Thoracic aorta (tissue), 2 donors: ENCODE results near the gene TET1. TPM values are rescaled to one million over a fixed set of nuclear protein-coding genes. Genes with fewer than 3 reads are reported as not detected.

Source experiments
- ATAC-seq: fragments of 150-250 bp; one replicate; pipeline ENCODE4 v1.8.0; 2017; ENCODE audit warnings: low read depth; ENCODE audit not compliant: insufficient number of reproducible peaks, low FRiP score
- DNase-seq: peaks from one replicate; pipeline ENCODE4 v3.0.0-alpha.2; 2020; ENCODE audit warnings: low spot score
- H3K27ac ChIP-seq, 2 donors: fragments of 200-600 bp; sonication (generic); 1 replicate in 1 of 2; 2 replicates in 1 of 2; pipeline ENCODE4 v1.5.1; 2016; ENCODE audit warnings: mild to moderate bottlenecking in 2 of 2, moderate library complexity in 2 of 2
- H3K27me3 ChIP-seq: fragments of 200-600 bp; sonication (generic); replicated peaks from 2 replicates; pipeline ENCODE4 v1.6.0; 2016; ENCODE audit warnings: mild to moderate bottlenecking; ENCODE audit not compliant: insufficient read depth
- H3K36me3 ChIP-seq: fragments of 200-600 bp; sonication (generic); one replicate; pipeline ENCODE4 v1.5.1; 2016
- H3K4me1 ChIP-seq, 2 donors: fragments of 200-600 bp; sonication (generic); 1 replicate in 1 of 2; 2 replicates in 1 of 2; pipeline versions ENCODE4 v1.5.1 to v1.6.0; 2016; ENCODE audit warnings: low read depth in 2 of 2, mild to moderate bottlenecking in 1 of 2; ENCODE audit not compliant: control insufficient read depth in 1 of 2
- H3K4me3 ChIP-seq: fragments of 200-600 bp; sonication (generic); 2 replicates; pipeline ENCODE4 v1.5.1; 2016; ENCODE audit warnings: mild to moderate bottlenecking
- H3K9me3 ChIP-seq: fragments of 200-600 bp; sonication (generic); 2 replicates; pipeline ENCODE4 v1.5.1; 2016
- total RNA-seq, 2 donors: library from RNA; depleted of rRNA; stranded (reverse); fragments of >200 nt; gene quantifications; one replicate each; pipeline versions ENCODE4 v1.1.0 to v1.2.3, GENCODE V29; 2016
- TF ChIP-seq, protein P1 (sequence below): fragments of 200-600 bp; sonication (generic); IDR thresholded peaks from one replicate; pipeline ENCODE4 v1.5.1; 2019; ENCODE audit warnings: antibody characterized with exemption

The TET1 gene
- total RNA-seq, 2 donors from 2014 or later = 2.4 to 4.0 TPM

DNA sequence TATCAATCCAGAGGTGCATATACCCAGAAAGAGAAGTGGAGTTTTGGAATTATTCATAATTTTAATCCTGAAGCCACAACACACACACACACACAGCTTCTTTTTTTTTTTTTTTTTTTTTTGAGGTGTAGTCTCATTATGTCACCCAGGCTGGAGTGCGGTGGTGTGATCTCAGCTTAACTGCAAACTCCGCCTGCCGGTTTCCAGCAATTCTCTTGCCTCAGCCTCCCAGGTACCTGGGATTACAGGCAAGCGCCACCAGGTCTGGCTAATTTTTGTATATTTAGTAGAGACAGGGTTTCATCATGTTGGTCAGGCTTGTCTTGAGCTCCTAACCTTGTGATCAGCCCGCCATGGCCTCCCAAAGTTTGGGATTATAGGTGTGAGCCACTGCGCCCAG is 35.4 kb downstream of the TET1 start:
- ATAC-seq (no peak), DNase-seq (no peak)
- no peaks in the 10 kb centered on the region for H3K36me3 ChIP-seq
- no peaks in the 10 kb centered on the region for H3K9me3 ChIP-seq
- H3K4me1 ChIP-seq = peaks cover 5 to 10% of the 10 kb centered on the region in 2 donors
- TF ChIP-seq, protein P1, sequence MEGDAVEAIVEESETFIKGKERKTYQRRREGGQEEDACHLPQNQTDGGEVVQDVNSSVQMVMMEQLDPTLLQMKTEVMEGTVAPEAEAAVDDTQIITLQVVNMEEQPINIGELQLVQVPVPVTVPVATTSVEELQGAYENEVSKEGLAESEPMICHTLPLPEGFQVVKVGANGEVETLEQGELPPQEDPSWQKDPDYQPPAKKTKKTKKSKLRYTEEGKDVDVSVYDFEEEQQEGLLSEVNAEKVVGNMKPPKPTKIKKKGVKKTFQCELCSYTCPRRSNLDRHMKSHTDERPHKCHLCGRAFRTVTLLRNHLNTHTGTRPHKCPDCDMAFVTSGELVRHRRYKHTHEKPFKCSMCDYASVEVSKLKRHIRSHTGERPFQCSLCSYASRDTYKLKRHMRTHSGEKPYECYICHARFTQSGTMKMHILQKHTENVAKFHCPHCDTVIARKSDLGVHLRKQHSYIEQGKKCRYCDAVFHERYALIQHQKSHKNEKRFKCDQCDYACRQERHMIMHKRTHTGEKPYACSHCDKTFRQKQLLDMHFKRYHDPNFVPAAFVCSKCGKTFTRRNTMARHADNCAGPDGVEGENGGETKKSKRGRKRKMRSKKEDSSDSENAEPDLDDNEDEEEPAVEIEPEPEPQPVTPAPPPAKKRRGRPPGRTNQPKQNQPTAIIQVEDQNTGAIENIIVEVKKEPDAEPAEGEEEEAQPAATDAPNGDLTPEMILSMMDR = no peak
- H3K27me3 ChIP-seq = no peaks in the 10 kb centered on the region
- no peak overlapping the region for H3K27ac ChIP-seq
- no peak overlapping the region for H3K4me3 ChIP-seq

GRCh38 chr10:68597407-68597806 is 37.3 kb downstream of the TET1 start:
- no peak for DNase-seq
- no peak for ATAC-seq
- Histone ChIP-seq H3K9me3 (no peaks in the 10 kb centered on the region), H3K27me3 (no peaks in the 10 kb centered on the region), H3K36me3 (no peaks in the 10 kb centered on the region), H3K4me3 (no peak overlapping the region), H3K4me1 (peaks cover 20 to 29% of the 10 kb centered on the region in 2 donors), H3K27ac (no peak overlapping the region)
- TF ChIP-seq, protein P1 = no peak

DNA sequence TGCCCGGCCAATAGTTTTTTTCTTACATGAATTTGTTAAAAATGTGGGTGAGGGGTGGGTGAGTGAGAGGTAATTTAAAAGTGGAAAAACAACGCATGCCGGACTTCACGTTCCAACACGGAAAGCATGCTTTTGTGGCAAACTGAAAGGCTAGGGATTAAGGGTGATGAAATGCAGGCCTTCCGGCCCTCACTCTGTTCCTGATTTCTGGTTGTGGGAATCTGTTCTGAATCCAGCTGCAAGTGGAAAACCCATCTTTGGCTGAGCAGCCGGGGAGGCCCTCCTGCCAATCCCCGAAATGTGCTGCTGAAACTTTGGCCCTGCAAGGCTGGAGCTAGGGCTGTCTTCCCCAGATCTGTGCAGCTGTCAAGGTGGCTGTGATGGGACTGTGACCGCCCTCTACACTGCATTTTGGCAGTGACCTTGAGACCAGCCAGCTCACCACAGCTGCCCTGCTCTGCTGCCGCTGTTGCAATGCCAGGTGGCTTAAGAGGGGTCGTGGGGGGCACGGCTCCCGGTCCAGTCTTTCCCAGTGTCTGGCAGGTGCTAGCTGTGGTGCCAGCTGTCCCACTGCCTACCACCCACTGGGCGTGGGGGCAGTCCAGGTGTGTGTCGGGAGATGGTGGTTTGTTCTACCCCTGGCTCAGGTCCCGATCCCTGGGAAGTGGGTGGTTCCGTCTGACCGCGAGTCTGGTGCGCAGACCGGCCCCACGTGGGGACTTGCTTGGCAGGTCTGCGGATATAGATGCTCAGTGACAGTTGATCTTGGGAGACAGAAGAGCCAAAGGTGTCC is 39.0 kb downstream of the TET1 start:
- H3K4me3 ChIP-seq = peak overlapping the region; percentile 73
- H3K4me1 ChIP-seq = peaks cover 23 to 32% of the 10 kb centered on the region in 2 donors
- ATAC-seq (peak; percentile 16), DNase-seq (no peak)
- no peaks in the 10 kb centered on the region for H3K36me3 ChIP-seq
- TF ChIP-seq, protein P1 = no peak
- H3K9me3 ChIP-seq = no peaks in the 10 kb centered on the region
- no peaks in the 10 kb centered on the region for H3K27me3 ChIP-seq
- peak overlapping the region; percentile 37 to 57 for H3K27ac ChIP-seq

GRCh38 chr10:68599771-68600040 is 39.6 kb downstream of the TET1 start:
- Histone ChIP-seq H3K4me1 (peaks cover 23 to 32% of the 10 kb centered on the region in 2 donors), H3K4me3 (peak overlapping the region; percentile 73), H3K36me3 (no peaks in the 10 kb centered on the region), H3K27me3 (no peaks in the 10 kb centered on the region), H3K27ac (peak overlapping the region; percentile 37 to 57), H3K9me3 (no peaks in the 10 kb centered on the region)
- no peak for ATAC-seq
- no peak for DNase-seq
- TF ChIP-seq, protein P1 = no peak

DNA sequence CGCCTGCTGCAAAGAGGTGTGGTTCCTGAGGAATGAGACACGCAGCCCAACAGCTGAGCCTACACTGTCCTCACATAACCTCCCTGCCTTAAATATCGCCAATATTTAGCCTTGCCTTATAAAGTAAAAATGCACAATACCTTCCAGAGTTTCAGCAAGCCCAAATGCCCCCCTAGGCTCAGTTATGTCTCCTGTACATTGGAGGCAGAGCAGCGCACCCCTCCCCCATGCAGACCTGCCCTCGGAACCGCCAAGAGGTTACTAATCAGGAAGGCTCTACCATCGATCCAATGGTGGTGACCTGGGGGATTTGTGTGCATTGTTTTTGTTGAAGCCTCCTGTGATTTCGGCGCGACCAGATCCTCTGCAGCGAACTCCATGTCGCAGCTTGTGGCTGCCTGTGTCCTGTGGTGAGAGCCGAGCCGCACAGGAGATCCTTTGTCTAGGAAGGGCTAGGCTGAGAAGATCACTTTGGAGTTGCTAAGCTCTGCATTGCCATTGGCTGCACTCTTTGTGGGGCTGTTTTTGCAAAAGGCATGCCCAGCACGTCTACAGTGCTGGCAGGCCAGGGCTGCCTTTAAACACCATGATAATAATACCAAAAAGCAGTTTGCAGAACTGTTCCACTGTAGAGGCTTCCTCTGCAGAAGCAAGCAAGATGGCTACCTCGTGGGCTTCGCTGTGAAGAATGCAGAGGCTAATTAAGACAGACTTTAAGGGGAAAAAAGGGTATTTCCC is 40.1 kb downstream of the TET1 start:
- DNase-seq (peak; percentile 11), ATAC-seq (no peak)
- H3K36me3 ChIP-seq = no peaks in the 10 kb centered on the region

More for the DNA sequence above, 40.1 kb downstream of the TET1 start:
- H3K4me1 ChIP-seq = peaks cover 23 to 32% of the 10 kb centered on the region in 2 donors
- peak overlapping the region; percentile 73 for H3K4me3 ChIP-seq
- H3K9me3 ChIP-seq = no peaks in the 10 kb centered on the region
- TF ChIP-seq, protein P1 = no peak
- no peaks in the 10 kb centered on the region for H3K27me3 ChIP-seq
- H3K27ac ChIP-seq = peak overlapping the region; percentile 37 to 57
